PC-9 (cell line): ENCODE data around the gene BARD1. TPM values are rescaled to one million over a fixed set of nuclear protein-coding genes. Genes with fewer than 3 reads are reported as not detected.
"Not testable (repeated sequence)": the region's sequence is repeated elsewhere in the genome, so short reads cannot be mapped to it uniquely, and the experiment has no call there.

Experiments
- BruUV-seq: library from RNA; stranded (reverse); fragments of 400-500 nt; replicated peaks from 2 replicates; lab custom pipeline; 2021; lab: Mats Ljungman, UMichigan
- CTCF ChIA-PET: fragments of 300-600 bp; sonication (Branson Sonifier 250); formaldehyde crosslinking; loops from one replicate; lab custom pipeline; 2022; ENCODE audit warnings: antibody characterized with exemption; lab: Charles Lee
- POLR2A ChIA-PET: fragments of 300-600 bp; sonication (Branson Sonifier 250); formaldehyde crosslinking; loops from one replicate; lab custom pipeline; 2022; ENCODE audit warnings: antibody characterized with exemption; ENCODE audit not compliant: unreplicated experiment; lab: Charles Lee
- DNase-seq, 2 experiments: peaks; one replicate each; pipeline versions ENCODE4 v3.0.0 to v3.0.0-alpha.2; 2015 to 2022; ENCODE audit warnings: mixed read lengths in 1 of 2
- H2AFZ ChIP-seq: fragments of 200-600 bp; sonication (generic); 2 replicates; pipeline ENCODE4 v1.8.1; 2017; ENCODE audit warnings: antibody characterized with exemption
- H3F3A ChIP-seq: fragments of 200-600 bp; sonication (generic); 2 replicates; pipeline ENCODE4 v1.8.1; 2017; ENCODE audit warnings: antibody characterized with exemption, mild to moderate bottlenecking, low read depth; ENCODE audit not compliant: insufficient read depth
- H3K27ac ChIP-seq: fragments of 200-600 bp; sonication (generic); 2 replicates; pipeline ENCODE4 v1.6.1; 2016; ENCODE audit warnings: mixed run types
- H3K27me3 ChIP-seq: fragments of 200-600 bp; sonication (generic); 2 replicates; pipeline ENCODE4 v1.6.1; 2016; ENCODE audit warnings: low read depth, mixed run types; ENCODE audit not compliant: insufficient read depth
- H3K36me3 ChIP-seq: fragments of 200-600 bp; sonication (generic); 2 replicates; pipeline ENCODE4 v1.6.1; 2016; ENCODE audit warnings: low read depth, mixed run types
- H3K4me1 ChIP-seq: fragments of 200-600 bp; sonication (generic); replicated peaks from 2 replicates; pipeline ENCODE4 v1.6.1; 2016; ENCODE audit warnings: mixed run types; ENCODE audit not compliant: insufficient read depth
- H3K4me2 ChIP-seq: fragments of 200-600 bp; sonication (generic); 2 replicates; pipeline ENCODE4 v1.6.1; 2017; ENCODE audit warnings: mixed run types
- H3K4me3 ChIP-seq: fragments of 200-600 bp; sonication (generic); 2 replicates; pipeline ENCODE4 v1.6.1; 2016; ENCODE audit warnings: mixed run types
- H3K79me2 ChIP-seq: fragments of 200-600 bp; sonication (generic); 2 replicates; pipeline ENCODE4 v1.6.1; 2017; ENCODE audit warnings: low read depth, mixed run types
- H3K9me2 ChIP-seq: fragments of 200-600 bp; sonication (generic); 2 replicates; pipeline ENCODE4 v1.8.1; 2017; ENCODE audit warnings: mild to moderate bottlenecking; ENCODE audit not compliant: insufficient read depth
- H3K9me3 ChIP-seq: fragments of 200-600 bp; sonication (generic); 2 replicates; pipeline ENCODE4 v1.8.1; 2016; ENCODE audit warnings: low read depth; ENCODE audit not compliant: insufficient read depth
- H4K20me1 ChIP-seq: fragments of 200-600 bp; sonication (generic); 2 replicates; pipeline ENCODE4 v1.8.1; 2017; ENCODE audit not compliant: insufficient read depth
- CTCF ChIP-seq: fragments of 200-600 bp; sonication (generic); conservative IDR thresholded peaks from 2 replicates; pipeline ENCODE4 v1.6.1; 2017; ENCODE audit warnings: mixed run types, antibody characterized with exemption, mild to moderate bottlenecking, moderate library complexity
- EZH2 ChIP-seq: fragments of 200-600 bp; sonication (generic); IDR thresholded peaks from 2 replicates; pipeline ENCODE4 v1.8.0; 2017; ENCODE audit warnings: antibody characterized with exemption, low read depth
- intact Hi-C: fragments of 100-400 bp; cut with micrococcal nuclease; formaldehyde crosslinking; loops from one replicate; pipeline ENCODE4 v1.10.0; 2022; ENCODE audit not compliant: unreplicated experiment
- total RNA-seq: library from RNA; stranded (reverse); gene quantifications from 2 replicates; pipeline ENCODE4 v1.2.3, GENCODE V29; 2021

BARD1 gene
- total RNA-seq, 1 experiment from 2014 or later = 29.1 TPM

GRCh38 chr2:214695789-214696188, 113.7 kb downstream of the BARD1 start:
- Histone ChIP-seq H3K9me3 (no peaks in the 10 kb centered on the region), H3K27me3 (no peaks in the 10 kb centered on the region), H3K9me2 (no peaks in the 10 kb centered on the region), H3K36me3 (no peaks in the 10 kb centered on the region), H3K4me2 (no peak overlapping the region), H3K79me2 (no peaks in the 10 kb centered on the region), H3K4me1 (no peaks in the 10 kb centered on the region), H3F3A (no peaks in the 10 kb centered on the region), H3K27ac (no peak overlapping the region), H2AFZ (no peak overlapping the region), H3K4me3 (no peak overlapping the region), H4K20me1 (no peaks in the 10 kb centered on the region)
- DNase-seq = no peak
- TF ChIP-seq CTCF = no peak
- TF ChIP-seq EZH2 = no peak
- intact Hi-C loops = no loop called here
- BruUV-seq = no TSS peak
- POLR2A ChIA-PET = no interaction called here
- CTCF ChIA-PET = no interaction called here

GRCh38 chr2:214683557-214683956, 125.9 kb downstream of the BARD1 start:
- H3F3A ChIP-seq, intact Hi-C loops, H3K79me2 ChIP-seq, CTCF ChIA-PET, H3K9me3 ChIP-seq, H3K27me3 ChIP-seq, H3K9me2 ChIP-seq, BruUV-seq, H3K27ac ChIP-seq, H4K20me1 ChIP-seq, DNase-seq, H3K36me3 ChIP-seq, POLR2A ChIA-PET: not testable (repeated sequence)
- Histone ChIP-seq H3K4me1 (peaks cover 12% of the 10 kb centered on the region; the same call in 1 of the 2 replicates), H3K4me3 (peak overlapping the region; percentile 55), H3K4me2 (peak overlapping the region; percentile 72), H2AFZ (peak overlapping the region; percentile 77)

- no peak for DNase-seq
- no TSS peak for BruUV-seq
- H3K27ac ChIP-seq = no peak overlapping the region
- H3K4me1 ChIP-seq = peaks cover 19% of the 10 kb centered on the region
- ChIA-PET CTCF (no interaction called here), POLR2A (no interaction called here)
- H3K4me3 ChIP-seq = no peak overlapping the region
- H3K27me3 ChIP-seq = no peaks in the 10 kb centered on the region
- no peaks in the 10 kb centered on the region for H3K79me2 ChIP-seq
- H4K20me1 ChIP-seq = no peaks in the 10 kb centered on the region
- no peak overlapping the region for H3K4me2 ChIP-seq
- H3K36me3 ChIP-seq = no peaks in the 10 kb centered on the region
- TF ChIP-seq CTCF (no peak), EZH2 (no peak)
- no peaks in the 10 kb centered on the region for H3K9me3 ChIP-seq
- no peaks in the 10 kb centered on the region for H3K9me2 ChIP-seq
- H2AFZ ChIP-seq = no peak overlapping the region
- intact Hi-C loops = no loop called here
- no peaks in the 10 kb centered on the region for H3F3A ChIP-seq
Observed at GRCh38 chr2:214679736-214680135, 129.7 kb downstream of the BARD1 start.

- no peaks in the 10 kb centered on the region for H3K79me2 ChIP-seq
- no peak for TF ChIP-seq EZH2
- no peak for TF ChIP-seq CTCF
- no peaks in the 10 kb centered on the region for H4K20me1 ChIP-seq
- POLR2A ChIA-PET = no interaction called here
- CTCF ChIA-PET = no interaction called here
- H3F3A ChIP-seq = no peaks in the 10 kb centered on the region
- no peaks in the 10 kb centered on the region for H3K27me3 ChIP-seq
- no peak overlapping the region for H2AFZ ChIP-seq
- no peaks in the 10 kb centered on the region for H3K36me3 ChIP-seq
- no TSS peak for BruUV-seq
- peaks cover 12% of the 10 kb centered on the region; the same call in 1 of the 2 replicates for H3K4me1 ChIP-seq
- intact Hi-C loops = no loop called here
- H3K4me3 ChIP-seq = no peak overlapping the region
- H3K9me2 ChIP-seq = no peaks in the 10 kb centered on the region
- H3K9me3 ChIP-seq = no peaks in the 10 kb centered on the region
- peak in 1 of 2 experiments; percentile 36 for DNase-seq
- no peak overlapping the region for H3K27ac ChIP-seq
- H3K4me2 ChIP-seq = no peak overlapping the region
Observed at GRCh38 chr2:214676421-214677089, 132.9 kb downstream of the BARD1 start.
